Hematopoietic multipotent progenitor cell treated with erythropoietin and hydrocortisone succinate and interleukin-3 and kit ligand, for 8 days (in vitro differentiated cells): ENCODE measurements around the gene FOXS1.
A peak's percentile ranks its signal among the peaks of the same experiment; 100 is the strongest.

Experiments
- DNase-seq: peaks from one replicate; pipeline ENCODE4 v3.0.0-alpha.2; 2015

Gene FOXS1

GRCh38 chr20:31845300-31845863, at the start of gene FOXS1:
Gene FOXS1, minus strand, starts transcription at chr20:31845604. Its CDS starts 62 bp downstream, at chr20:31845542.
- DNase-seq = no peak

- no peak for DNase-seq
These were observed 45.2 kb upstream of the FOXS1 start for GRCh38 chr20:31890646-31891045.

GRCh38 chr20:31883829-31884228, 38.4 kb upstream of the FOXS1 start:
- DNase-seq = no peak

- DNase-seq = no peak
These were observed 36.5 kb upstream of the FOXS1 start for GRCh38 chr20:31881945-31882344.

GRCh38 chr20:31879143-31879987, 34.0 kb upstream of the FOXS1 start:
- peak; percentile 95 for DNase-seq

GRCh38 chr20:31877684-31878083, 32.3 kb upstream of the FOXS1 start:
- no peak for DNase-seq

GRCh38 chr20:31875671-31876070, 30.3 kb upstream of the FOXS1 start:
- no peak for DNase-seq

- no peak for DNase-seq
These were observed 27.0 kb upstream of the FOXS1 start for GRCh38 chr20:31872406-31872805.

GRCh38 chr20:31871618-31871954, 26.2 kb upstream of the FOXS1 start:
- no peak for DNase-seq

- DNase-seq = no peak
These were observed 25.6 kb upstream of the FOXS1 start for GRCh38 chr20:31870726-31871617.

- no peak for DNase-seq
These were observed 24.7 kb upstream of the FOXS1 start, which contains the start of the genes DUSP15 and TTLL9 for GRCh38 chr20:31869942-31870725. Gene DUSP15, minus strand, starts transcription at chr20:31870527. Its CDS starts 190 bp downstream, at chr20:31870337. Gene TTLL9, plus strand, starts transcription at chr20:31870634. Its CDS starts 493 bp downstream, at chr20:31871127.

GRCh38 chr20:31869673-31869941, 24.2 kb upstream of the FOXS1 start:
- no peak for DNase-seq

GRCh38 chr20:31868853-31869672, 23.7 kb upstream of the FOXS1 start:
- DNase-seq = no peak

- no peak for DNase-seq
These were observed 20.8 kb upstream of the FOXS1 start for GRCh38 chr20:31866221-31866620.

GRCh38 chr20:31864521-31865400, 19.4 kb upstream of the FOXS1 start:
- no peak for DNase-seq

- DNase-seq = no peak
These were observed 18.1 kb upstream of the FOXS1 start for GRCh38 chr20:31863296-31864085.

- no peak for DNase-seq
These were observed 17.1 kb upstream of the FOXS1 start for GRCh38 chr20:31862506-31862905.

GRCh38 chr20:31862157-31862470, 16.7 kb upstream of the FOXS1 start:
- DNase-seq = no peak

- DNase-seq = peak; percentile 48
These were observed 16.2 kb upstream of the FOXS1 start for GRCh38 chr20:31861385-31862156.

GRCh38 chr20:31861135-31861384, 15.7 kb upstream of the FOXS1 start:
- DNase-seq = no peak
